H1 (cell line): ENCODE measurements around the gene GABRG3. TPM values are rescaled to one million over a fixed set of nuclear protein-coding genes. Genes with fewer than 3 reads are reported as not detected.
A peak's percentile ranks its signal among the peaks of the same experiment; 100 is the strongest.

Experiments used
- CTCF ChIA-PET: fragments of 300-600 bp; sonication (Branson Sonifier 250); formaldehyde crosslinking; loops from one replicate; lab custom pipeline; 2021; ENCODE audit not compliant: partially characterized antibody; lab: Charles Lee
- POLR2A ChIA-PET: fragments of 300-600 bp; sonication (Branson Sonifier 250); formaldehyde crosslinking; loops from one replicate; lab custom pipeline; 2021; ENCODE audit warnings: inconsistent platforms; ENCODE audit not compliant: partially characterized antibody; lab: Charles Lee
- DNase-seq, 2 experiments: peaks; one replicate each; pipeline versions ENCODE4 v3.0.0 to v3.0.0-alpha.2; 2010 to 2022; ENCODE audit warnings: low spot score in 2 of 2, low read depth in 1 of 2, mixed read lengths in 1 of 2
- FAIRE-seq: peaks from 2 replicates; lab custom pipeline; 2011; peaks lifted over from hg19 to GRCh38; lab: Jason Lieb, UNC
- H2AFZ ChIP-seq: 2 replicates; pipeline ENCODE4 v1.8.1; 2012; ENCODE audit warnings: low read length, inconsistent platforms
- H2AK5ac ChIP-seq: 2 replicates; pipeline ENCODE4 v1.6.1; 2013; ENCODE audit warnings: low read depth, low read length
- H2BK120ac ChIP-seq: replicated peaks from 2 replicates; pipeline ENCODE3; 2013; ENCODE audit warnings: low read depth, low read length, inconsistent platforms
- H2BK12ac ChIP-seq: 2 replicates; pipeline ENCODE4 v1.6.1; 2013; ENCODE audit warnings: low read depth, low read length
- H2BK15ac ChIP-seq: 2 replicates; pipeline ENCODE4 v1.6.1; 2013; ENCODE audit warnings: low read length
- H2BK20ac ChIP-seq: 2 replicates; pipeline ENCODE4 v1.6.1; 2013; ENCODE audit warnings: low read length
- H2BK5ac ChIP-seq: 2 replicates; pipeline ENCODE4 v1.6.1; 2013; ENCODE audit warnings: low read depth, low read length
- H3K14ac ChIP-seq: 2 replicates; pipeline ENCODE4 v1.6.1; 2013; ENCODE audit warnings: inconsistent platforms; ENCODE audit not compliant: insufficient read length
- H3K18ac ChIP-seq: 2 replicates; pipeline ENCODE4 v1.6.1; 2013; ENCODE audit warnings: low read length; ENCODE audit errors: extremely low read depth
- H3K23ac ChIP-seq: 2 replicates; pipeline ENCODE4 v1.6.1; 2013; ENCODE audit warnings: inconsistent platforms; ENCODE audit not compliant: insufficient read length
- H3K23me2 ChIP-seq: 2 replicates; pipeline ENCODE4 v1.6.1; 2013; ENCODE audit warnings: low read depth, low read length
- H3K27ac ChIP-seq: 2 replicates; pipeline ENCODE4 v1.6.1; 2011; ENCODE audit warnings: low read depth, low read length, inconsistent platforms
- H3K27me3 ChIP-seq, 4 experiments: replicated peaks in 1 of 4; 1 replicate in 1 of 4; 2 replicates in 3 of 4; pipeline versions ENCODE4 v1.6.1 to v1.8.1; 2011 to 2013; ENCODE audit warnings: low read length in 3 of 4, mild to moderate bottlenecking in 3 of 4, inconsistent platforms in 2 of 4, mixed read lengths in 2 of 4, moderate library complexity in 1 of 4; ENCODE audit not compliant: control insufficient read depth in 3 of 4, insufficient read depth in 3 of 4; ENCODE audit errors: extremely low read depth in 1 of 4
- H3K36me3 ChIP-seq, 4 experiments: 2 replicates each; pipeline versions ENCODE4 v1.6.1 to v1.8.1; 2011 to 2013; ENCODE audit warnings: mild to moderate bottlenecking in 4 of 4, low read length in 3 of 4, moderate library complexity in 2 of 4, control low read depth in 1 of 4, inconsistent platforms in 1 of 4; ENCODE audit not compliant: insufficient read depth in 4 of 4, control insufficient read depth in 2 of 4
- H3K4ac ChIP-seq: replicated peaks from 2 replicates; pipeline ENCODE3; 2013; ENCODE audit warnings: low read length, low read depth, mixed read lengths, inconsistent platforms; ENCODE audit not compliant: insufficient read length
- H3K4me1 ChIP-seq, 4 experiments: replicated peaks in 1 of 4; 1 replicate in 1 of 4; 2 replicates in 3 of 4; pipeline versions ENCODE4 v1.6.1 to v1.8.1; 2011 to 2013; ENCODE audit warnings: low read length in 3 of 4, inconsistent platforms in 2 of 4, mixed read lengths in 1 of 4; ENCODE audit not compliant: insufficient read depth in 4 of 4, control insufficient read depth in 3 of 4
- H3K4me2 ChIP-seq, 2 experiments: 2 replicates each; pipeline versions ENCODE4 v1.6.1 to v1.8.1; 2011 to 2013; ENCODE audit warnings: low read depth in 2 of 2, low read length in 2 of 2, control low read depth in 1 of 2, inconsistent platforms in 1 of 2, mild to moderate bottlenecking in 1 of 2; ENCODE audit not compliant: insufficient read depth in 1 of 2
- H3K4me3 ChIP-seq, 4 experiments: fragments of 200-600, 300-600 bp in 1 of 4; sonication (generic), shearing (Covaris generic), sonication (Bioruptor Twin) in 1 of 4; 2 replicates each; pipeline versions ENCODE4 v1.5.1 to v1.8.1; 2011 to 2016; ENCODE audit warnings: low read length in 4 of 4, low read depth in 3 of 4, control low read depth in 2 of 4, inconsistent platforms in 2 of 4, mild to moderate bottlenecking in 2 of 4, mixed read lengths in 1 of 4, moderate library complexity in 1 of 4; ENCODE audit not compliant: insufficient read depth in 2 of 4; ENCODE audit errors: extremely low read depth in 1 of 4
- H3K56ac ChIP-seq: replicated peaks from 2 replicates; pipeline ENCODE3; 2013; ENCODE audit warnings: low read depth, mild to moderate bottlenecking, mixed read lengths, low read length, inconsistent platforms; ENCODE audit not compliant: insufficient read length
- H3K79me1 ChIP-seq: 2 replicates; pipeline ENCODE4 v1.6.1; 2013; ENCODE audit warnings: low read depth, low read length, control low read depth
- H3K79me2 ChIP-seq, 2 experiments: 2 replicates each; pipeline versions ENCODE4 v1.6.1 to v1.8.1; 2012 to 2013; ENCODE audit warnings: low read length in 2 of 2, mild to moderate bottlenecking in 2 of 2, inconsistent platforms in 1 of 2; ENCODE audit not compliant: insufficient read depth in 2 of 2, control insufficient read depth in 1 of 2
- H3K9ac ChIP-seq, 4 experiments: replicated peaks in 1 of 4; 1 replicate in 1 of 4; 2 replicates in 3 of 4; pipeline versions ENCODE4 v1.6.1 to v1.8.1; 2011 to 2013; ENCODE audit warnings: low read depth in 3 of 4, low read length in 3 of 4, control low read depth in 2 of 4, mild to moderate bottlenecking in 2 of 4, moderate library complexity in 2 of 4, inconsistent platforms in 1 of 4; ENCODE audit errors: extremely low read depth in 1 of 4
- H3K9me3 ChIP-seq, 2 experiments: 2 replicates each; pipeline versions ENCODE4 v1.6.1 to v1.8.1; 2012 to 2013; ENCODE audit warnings: mild to moderate bottlenecking in 2 of 2, moderate library complexity in 2 of 2, control low read depth in 1 of 2, inconsistent platforms in 1 of 2, low read depth in 1 of 2, low read length in 1 of 2, mixed read lengths in 1 of 2; ENCODE audit not compliant: insufficient read depth in 2 of 2
- H4K20me1 ChIP-seq, 2 experiments: replicated peaks in 1 of 2; 2 replicates each; pipeline versions ENCODE3 to v1.8.1; 2011 to 2013; ENCODE audit warnings: inconsistent platforms in 2 of 2, low read length in 2 of 2, mild to moderate bottlenecking in 1 of 2; ENCODE audit not compliant: insufficient read depth in 2 of 2, control insufficient read depth in 1 of 2
- H4K5ac ChIP-seq: 2 replicates; pipeline ENCODE4 v1.6.1; 2013; ENCODE audit warnings: low read length, low read depth, mixed read lengths, inconsistent platforms; ENCODE audit not compliant: insufficient read length
- H4K8ac ChIP-seq: 2 replicates; pipeline ENCODE4 v1.8.0; 2013; ENCODE audit warnings: mild to moderate bottlenecking, moderate library complexity, low read length, inconsistent platforms; ENCODE audit not compliant: insufficient read depth; ENCODE audit errors: extremely low read depth
- H4K91ac ChIP-seq: replicated peaks from 2 replicates; pipeline ENCODE3; 2013; ENCODE audit warnings: low read length, mixed read lengths, inconsistent platforms; ENCODE audit not compliant: insufficient read length
- ATF3 ChIP-seq: IDR thresholded peaks from 2 replicates; pipeline ENCODE4 v1.6.1; 2011; ENCODE audit warnings: low read depth, mild to moderate bottlenecking, low read length; ENCODE audit not compliant: insufficient read depth
- BRCA1 ChIP-seq: IDR thresholded peaks from 2 replicates; pipeline ENCODE4 v1.6.1; 2012; ENCODE audit warnings: low read depth, low read length, improper control_type of control experiment
- CBX8 ChIP-seq: fragments of 300-800, 300-1000 bp; sonication (generic); IDR thresholded peaks from 2 replicates; pipeline ENCODE4 v1.7.1; 2016; ENCODE audit warnings: low read depth, low read length, borderline replicate concordance
- CEBPB ChIP-seq: IDR thresholded peaks from 2 replicates; pipeline ENCODE4 v1.6.1; 2012; ENCODE audit warnings: low read depth, low read length
- GABPA ChIP-seq: IDR thresholded peaks from 2 replicates; pipeline ENCODE4 v1.6.1; 2011; ENCODE audit warnings: mild to moderate bottlenecking, low read length, moderate library complexity, borderline replicate concordance; ENCODE audit not compliant: insufficient read depth
- JUND ChIP-seq: IDR thresholded peaks from 2 replicates; pipeline ENCODE4 v1.6.1; 2011; ENCODE audit warnings: mild to moderate bottlenecking, improper control_type of control experiment, low read length
- NRF1 ChIP-seq: IDR thresholded peaks from 2 replicates; pipeline ENCODE4 v1.6.1; 2011; ENCODE audit warnings: mild to moderate bottlenecking, low read depth, low read length, improper control_type of control experiment
- POLR2AphosphoS5 ChIP-seq: IDR thresholded peaks from 2 replicates; pipeline ENCODE4 v1.6.1; 2011; ENCODE audit warnings: low read depth, low read length
- SP4 ChIP-seq: IDR thresholded peaks from 2 replicates; pipeline ENCODE4 v1.6.1; 2012; ENCODE audit warnings: low read length, inconsistent platforms
- SUZ12 ChIP-seq: fragments of 200-600 bp; sonication (generic); IDR thresholded peaks from 2 replicates; pipeline ENCODE4 v1.6.1; 2012; ENCODE audit warnings: mild to moderate bottlenecking, inconsistent platforms, low read length, moderate library complexity, mixed read lengths
- TBP ChIP-seq: IDR thresholded peaks from 2 replicates; pipeline ENCODE4 v1.6.1; 2011; ENCODE audit warnings: low read depth, low read length, improper control_type of control experiment
- TCF12 ChIP-seq: IDR thresholded peaks from 2 replicates; pipeline ENCODE4 v1.6.1; 2011; ENCODE audit warnings: low read depth, mild to moderate bottlenecking, low read length
- USF2 ChIP-seq: IDR thresholded peaks from 2 replicates; pipeline ENCODE4 v1.6.1; 2011; ENCODE audit warnings: low read length, improper control_type of control experiment
- WGBS, 2 experiments: shearing (Covaris generic) in 1 of 2; methylation state at CpG; one replicate each; pipeline versions ENCODE4 v1.1.6 to v1.1.7; 2013 to 2015; ENCODE audit warnings: low lambda C conversion rate in 2 of 2, mixed read lengths in 2 of 2, inconsistent platforms in 1 of 2, low coverage in 1 of 2, missing lambda C conversion rate in 1 of 2; ENCODE audit not compliant: insufficient replicate concordance in 2 of 2, insufficient coverage in 1 of 2, insufficient read length in 1 of 2; ENCODE audit errors: extremely low coverage in 1 of 2, missing lambda C conversion rate in 1 of 2; 5-methylcytosine and 5-hydroxymethylcytosine counted together
- polyA plus RNA-seq, 7 experiments: library from polyadenylated mRNA; depleted of rRNA in 3 of 7; stranded (reverse) in 5 of 7; unstranded in 2 of 7; fragments of >200 nt in 5 of 7; fragments of 200-250 nt in 2 of 7; gene quantifications; 1 replicate in 5 of 7; 2 replicates in 1 of 7; 4 replicates in 1 of 7; pipeline versions ENCODE4 v1.2.1 to v1.2.3, GENCODE V29; 2011 to 2013; ENCODE audit warnings: missing spikeins in 2 of 7, mixed read lengths in 2 of 7
- total RNA-seq: library from RNA; stranded (reverse); fragmentation: NEBNext Ultra II Directional; extraction: Animal tissue kit (Norgen Biotek cat#: 25700); gene quantifications from 2 replicates; pipeline ENCODE4 v1.2.1, GENCODE V29; 2021
- TF ChIP-seq, protein P1 (sequence below): IDR thresholded peaks from 2 replicates; pipeline ENCODE4 v1.6.1; 2012; ENCODE audit warnings: inconsistent platforms

The GABRG3 gene
- total and polyA plus RNA-seq, 2 of the 8 experiments (the other 6 are each of a cell fraction or from before 2014, with no cell fraction given), result 0.17 to 0.80 TPM

DNA sequence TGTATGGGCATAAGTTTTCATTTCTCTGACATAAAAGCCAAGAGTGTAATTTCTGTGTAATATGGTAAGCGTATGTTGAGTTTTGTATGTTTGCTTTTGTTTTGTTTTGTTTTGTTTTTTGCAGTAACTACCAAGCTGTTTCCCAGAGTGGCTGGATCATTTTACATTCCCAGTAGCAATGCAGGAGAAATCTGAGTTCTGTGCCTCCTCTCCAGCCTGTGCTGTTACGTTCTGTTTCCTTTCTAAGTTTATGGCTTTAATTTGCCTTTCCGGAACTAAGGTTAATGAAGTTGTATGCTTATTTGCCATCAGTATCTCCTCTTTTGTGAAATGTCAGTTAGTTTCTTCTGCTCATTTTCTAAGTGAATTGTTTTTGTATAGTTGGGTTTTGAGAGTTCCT, 307.8 kb downstream of the GABRG3 start:
- no peak overlapping the region for H3K9ac ChIP-seq
- H3K56ac ChIP-seq, result no peak overlapping the region
- peak overlapping the region; percentile 22; the same call in 1 of the 2 replicates for H2AFZ ChIP-seq
- H3K79me2 ChIP-seq, result no peaks in the 10 kb centered on the region
- H3K27ac ChIP-seq, result no peak overlapping the region
- peaks cover 0 to 11% (median 1%) of the 10 kb centered on the region in 4 experiments; a peak in 3 of 7 replicates for H3K4me1 ChIP-seq
- H2BK12ac ChIP-seq, result no peak overlapping the region
- no peaks in the 10 kb centered on the region for H3K9me3 ChIP-seq
- H2BK20ac ChIP-seq, result no peak overlapping the region
- no peak overlapping the region for H2BK15ac ChIP-seq
- no peak overlapping the region for H4K8ac ChIP-seq
- H4K5ac ChIP-seq, result no peak overlapping the region
- CTCF ChIA-PET, result no interaction called here
- H3K36me3 ChIP-seq, result no peaks in the 10 kb centered on the region
- no peak overlapping the region for H3K18ac ChIP-seq
- WGBS, 2 experiments, result 86% methylated on average over 3 of the region's 3 CpGs; no CpG with 5 or more reads in 1 of the 2 experiments
- no peak overlapping the region for H3K23ac ChIP-seq
- H3K79me1 ChIP-seq, result no peaks in the 10 kb centered on the region
- no peak overlapping the region for H3K4ac ChIP-seq
- no peak overlapping the region for H4K91ac ChIP-seq
- H3K27me3 ChIP-seq, result no peaks in the 10 kb centered on the region
- DNase-seq, result no peak
- no peak overlapping the region for H3K4me3 ChIP-seq
- H2BK120ac ChIP-seq, result no peak overlapping the region
- H3K14ac ChIP-seq, result no peak overlapping the region
- no peak overlapping the region for H2AK5ac ChIP-seq
- H2BK5ac ChIP-seq, result no peak overlapping the region
- H3K4me2 ChIP-seq, result no peak overlapping the region
- H3K23me2 ChIP-seq, result no peaks in the 10 kb centered on the region
- no peaks in the 10 kb centered on the region for H4K20me1 ChIP-seq
- POLR2A ChIA-PET, result no interaction called here
- FAIRE-seq, result no peak
- TF ChIP-seq NRF1 (no peak), BRCA1 (no peak), GABPA (no peak), SP4 (no peak), SUZ12 (no peak), USF2 (no peak), POLR2AphosphoS5 (no peak), CBX8 (no peak), JUND (no peak), TBP (no peak), ATF3 (no peak), CEBPB (no peak), TCF12 (no peak)
- TF ChIP-seq, protein P1, sequence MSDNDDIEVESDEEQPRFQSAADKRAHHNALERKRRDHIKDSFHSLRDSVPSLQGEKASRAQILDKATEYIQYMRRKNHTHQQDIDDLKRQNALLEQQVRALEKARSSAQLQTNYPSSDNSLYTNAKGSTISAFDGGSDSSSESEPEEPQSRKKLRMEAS, result no peak
